Gastrocnemius medialis (tissue), 4 donors: ENCODE data around the gene RALGAPA1. TPM values are rescaled to one million over a fixed set of nuclear protein-coding genes. Genes with fewer than 3 reads are reported as not detected.
"Not testable (repeated sequence)": the region's sequence is repeated elsewhere in the genome, so short reads cannot be mapped to it uniquely, and the experiment has no call there.

Experiments
- ATAC-seq, 2 donors: fragments of 150-250 bp; one replicate each; pipeline ENCODE4 v1.9.1; 2016
- DNase-seq, 2 donors: peaks; one replicate each; pipeline ENCODE4 v3.0.0-alpha.2; 2019
- H3K27ac ChIP-seq, 4 donors: fragments of 200-600 bp; sonication (generic); 1 replicate in 1 of 4; 2 replicates in 3 of 4; pipeline ENCODE4 v1.5.1; 2016 to 2018; ENCODE audit warnings: mild to moderate bottlenecking in 2 of 4, moderate library complexity in 1 of 4
- H3K27me3 ChIP-seq, 3 donors: fragments of 200-600 bp; sonication (generic) in 2 of 3; 1 replicate in 1 of 3; 2 replicates in 2 of 3; pipeline versions ENCODE4 v1.5.1 to v1.6.0; 2016 to 2019; ENCODE audit warnings: mild to moderate bottlenecking in 1 of 3, moderate library complexity in 1 of 3
- H3K36me3 ChIP-seq, 2 donors: fragments of 200-600 bp; sonication (generic) in 1 of 2; one replicate each; pipeline ENCODE4 v1.5.1; 2017 to 2018
- H3K4me1 ChIP-seq, 2 donors: fragments of 200-600 bp; sonication (generic) in 1 of 2; one replicate each; pipeline ENCODE4 v1.5.1; 2016 to 2017; ENCODE audit warnings: mild to moderate bottlenecking in 2 of 2
- H3K4me3 ChIP-seq, 4 donors: fragments of 200-600 bp; sonication (generic) in 3 of 4; 1 replicate in 1 of 4; 2 replicates in 3 of 4; pipeline ENCODE4 v1.5.1; 2016 to 2019; ENCODE audit warnings: mild to moderate bottlenecking in 2 of 4
- H3K9me3 ChIP-seq, 3 donors: fragments of 200-600 bp; sonication (generic) in 2 of 3; 1 replicate in 1 of 3; 2 replicates in 2 of 3; pipeline ENCODE4 v1.5.1; 2016 to 2019
- CTCF ChIP-seq, 5 experiments: fragments of 450-650 bp in 3 of 5; fragments of 200-600 bp in 2 of 5; sonication (generic) in 2 of 5; IDR thresholded peaks in 4 of 5; conservative IDR thresholded peaks in 1 of 5; 1 replicate in 4 of 5; 2 replicates in 1 of 5; pipeline ENCODE4 v1.5.1; 2016 to 2019; ENCODE audit warnings: antibody characterized with exemption in 5 of 5, mild to moderate bottlenecking in 3 of 5, moderate library complexity in 3 of 5
- POLR2A ChIP-seq, 2 donors: fragments of 450-650 bp; IDR thresholded peaks; one replicate each; pipeline ENCODE4 v1.6.1; 2017; ENCODE audit warnings: antibody characterized with exemption in 2 of 2, mild to moderate bottlenecking in 2 of 2, moderate library complexity in 2 of 2
- in situ Hi-C, 4 donors: fragments of 200-750 bp; cut with MboI; loops; one replicate each; pipeline versions ENCODE4 v1.15.0 to v1.8.0; 2017; ENCODE audit warnings: low sequenced_read_pairs in 4 of 4
- intact Hi-C: fragments of 100-400 bp; cut with DNase I; formaldehyde crosslinking; loops from one replicate; pipeline ENCODE4 v1.15.1; 2023; ENCODE audit warnings: low total_unique reads
- total RNA-seq, 4 donors: library from RNA; depleted of rRNA; stranded (reverse); fragments of >200 nt; gene quantifications; one replicate each; pipeline versions ENCODE4 v1.1.0 to v1.2.3, GENCODE V29; 2016

The RALGAPA1 gene
- total RNA-seq, 4 donors from 2014 or later = 26.0 to 55.9 (median 30.2) TPM

GRCh38 chr14:35783699-35784098, 25.4 kb downstream of the RALGAPA1 start:
- Histone ChIP-seq H3K4me3 (no peak overlapping the region), H3K27me3 (no peaks in the 10 kb centered on the region), H3K27ac (no peak overlapping the region), H3K36me3 (no peaks in the 10 kb centered on the region), H3K9me3 (peaks cover 0 to 4% (median 0%) of the 10 kb centered on the region in 3 donors), H3K4me1 (peaks cover 9% of the 10 kb centered on the region in 2 donors)
- TF ChIP-seq POLR2A (IDR thresholded peaks at IDR 0.05) = no peak
- no peak for TF ChIP-seq CTCF (IDR thresholded peaks at IDR 0.05 in 4 of 5, conservative IDR thresholded peaks at IDR 0.05 in 1 of 5)
- in situ Hi-C loops (no loop called here), intact Hi-C loops (no loop called here)
- ATAC-seq = no peak
- DNase-seq = no peak

GRCh38 chr14:35779368-35779767, 29.7 kb downstream of the RALGAPA1 start:
- H3K9me3 ChIP-seq = peaks cover 0 to 4% (median 0%) of the 10 kb centered on the region in 3 donors
- H3K27ac ChIP-seq = no peak overlapping the region
- H3K36me3 ChIP-seq = no peaks in the 10 kb centered on the region
- DNase-seq (no peak), ATAC-seq (no peak)
- no peaks in the 10 kb centered on the region for H3K27me3 ChIP-seq
- intact Hi-C loops (no loop called here), in situ Hi-C loops (no loop called here)
- TF ChIP-seq POLR2A (IDR thresholded peaks at IDR 0.05) (no peak), CTCF (IDR thresholded peaks at IDR 0.05 in 4 of 5, conservative IDR thresholded peaks at IDR 0.05 in 1 of 5) (no peak)
- H3K4me1 ChIP-seq = no peaks in the 10 kb centered on the region
- no peak overlapping the region for H3K4me3 ChIP-seq

- in situ Hi-C loops, intact Hi-C loops, ATAC-seq, H3K9me3 ChIP-seq, H3K27me3 ChIP-seq, H3K4me3 ChIP-seq, DNase-seq, H3K4me1 ChIP-seq, H3K36me3 ChIP-seq, H3K27ac ChIP-seq: not testable (repeated sequence)
Measured at GRCh38 chr14:35777550-35777949, 31.5 kb downstream of the RALGAPA1 start.

GRCh38 chr14:35776823-35777222, 32.3 kb downstream of the RALGAPA1 start:
- no peak for ATAC-seq
- TF ChIP-seq CTCF (IDR thresholded peaks at IDR 0.05 in 4 of 5, conservative IDR thresholded peaks at IDR 0.05 in 1 of 5) (no peak), POLR2A (IDR thresholded peaks at IDR 0.05) (no peak)
- no peak overlapping the region for H3K27ac ChIP-seq
- no peak for DNase-seq
- no peak overlapping the region for H3K4me3 ChIP-seq
- in situ Hi-C loops (no loop called here), intact Hi-C loops (no loop called here)
- H3K36me3 ChIP-seq = no peaks in the 10 kb centered on the region
- H3K4me1 ChIP-seq = no peaks in the 10 kb centered on the region
- H3K9me3 ChIP-seq = peaks cover 0 to 4% (median 0%) of the 10 kb centered on the region in 3 donors
- no peaks in the 10 kb centered on the region for H3K27me3 ChIP-seq

- not testable (repeated sequence) for ATAC-seq
Measured at GRCh38 chr14:35776085-35776484, 33.0 kb downstream of the RALGAPA1 start.

GRCh38 chr14:35766700-35767082, 42.4 kb downstream of the RALGAPA1 start:
- TF ChIP-seq CTCF (IDR thresholded peaks at IDR 0.05 in 4 of 5, conservative IDR thresholded peaks at IDR 0.05 in 1 of 5) (no peak), POLR2A (IDR thresholded peaks at IDR 0.05) (no peak)
- ATAC-seq (no peak), DNase-seq (no peak)
- Histone ChIP-seq H3K9me3 (no peaks in the 10 kb centered on the region), H3K27ac (no peak overlapping the region), H3K27me3 (no peaks in the 10 kb centered on the region), H3K36me3 (no peaks in the 10 kb centered on the region), H3K4me1 (no peaks in the 10 kb centered on the region), H3K4me3 (no peak overlapping the region)
- in situ Hi-C loops (no loop called here), intact Hi-C loops (no loop called here)

More at GRCh38 chr14:35776085-35776484, 33.0 kb downstream of the RALGAPA1 start:
- H3K36me3 ChIP-seq, DNase-seq, H3K27me3 ChIP-seq, intact Hi-C loops, in situ Hi-C loops, H3K4me1 ChIP-seq, H3K9me3 ChIP-seq, H3K4me3 ChIP-seq, H3K27ac ChIP-seq: not testable (repeated sequence)
